ENCODE measurements around the gene ANGPTL3. TPM values are rescaled to one million over a fixed set of nuclear protein-coding genes. Genes with fewer than 3 reads are reported as not detected.

ANGPTL3 gene
- total and polyA plus RNA-seq, 2 of the 13 experiments (the other 11 are each of a cell fraction or from before 2014, with no cell fraction given): 0.40 to 0.51 TPM

DNA sequence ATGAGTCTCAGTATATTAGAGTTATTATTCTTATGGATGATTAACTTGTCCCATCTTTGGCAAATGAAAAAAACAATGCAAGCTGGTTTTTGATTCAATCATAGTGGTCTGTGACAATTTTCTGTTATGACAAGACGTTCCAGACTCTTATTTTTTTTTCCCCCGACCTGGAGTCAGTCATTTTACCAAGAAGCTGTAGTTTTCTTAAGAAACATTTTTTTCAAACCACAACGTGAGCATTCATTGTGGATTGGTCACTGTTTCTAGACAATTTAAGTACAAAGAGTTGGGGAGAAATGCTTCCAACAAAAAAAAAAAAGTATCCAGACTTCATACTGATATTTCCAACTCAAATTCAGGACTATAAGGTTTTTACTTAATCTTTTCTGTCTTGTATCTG, 8.0 kb upstream of the ANGPTL3 start:
- ChIA-PET POLR2A (no interaction called here), CTCF (ENCODE audit: low intra/inter-chr PET ratio, low total read pairs) (no interaction called here)
- peaks cover 57% of the 10 kb centered on the region for H3K4me1 ChIP-seq (ENCODE audit: insufficient read depth, low read length)
- BruUV-seq (replicated peaks): no TSS peak
- 98% methylated on average over 3 of the region's 3 CpGs for WGBS (ENCODE audit: low lambda C conversion rate)
- H3K79me2 ChIP-seq (ENCODE audit: insufficient read depth, low read length): no peaks in the 10 kb centered on the region
- H3K9me3 ChIP-seq (ENCODE audit: low read length): no peaks in the 10 kb centered on the region
- no peak overlapping the region for H3K27ac ChIP-seq (ENCODE audit: extremely low read length, insufficient read depth, low read length)
- FAIRE-seq: no peak
- no peak for ATAC-seq
- DNase-seq (ENCODE audit: low spot score): no peak
- no peak overlapping the region for H3K9ac ChIP-seq (ENCODE audit: insufficient read depth, low read depth, low read length)
- H3K4me2 ChIP-seq (ENCODE audit: low read depth, low read length): no peak overlapping the region
- no peaks in the 10 kb centered on the region for H4K20me1 ChIP-seq (ENCODE audit: insufficient read depth, low read length)
- intact Hi-C loops (cut with micrococcal nuclease; ENCODE audit: unreplicated experiment) (no loop called here), in situ Hi-C loops (cut with HindIII; ENCODE audit: extremely low pct_ligation_motif_present, low pct_unique_long_range_greater_than_20kb) (no loop called here)
- TF ChIP-seq MIER2 (CRISPR knock-in tag; IDR thresholded peaks at IDR 0.05): no peak
- TF ChIP-seq CEBPG (CRISPR knock-in tag; IDR thresholded peaks at IDR 0.05): no peak
- no peak for TF ChIP-seq RBM39 (IDR thresholded peaks at IDR 0.05; ENCODE audit: low read depth, low read length, poor library complexity, severe bottlenecking)
- TF ChIP-seq REPIN1 (CRISPR knock-in tag; IDR thresholded peaks at IDR 0.05; ENCODE audit: borderline replicate concordance, low read depth): no peak
- TF ChIP-seq ZNF451 (CRISPR knock-in tag; IDR thresholded peaks at IDR 0.05): no peak
- no peak for TF ChIP-seq HNRNPL (IDR thresholded peaks at IDR 0.05; ENCODE audit: low read depth, low read length)
- no peak for TF ChIP-seq TAF1 (CRISPR knock-in tag; IDR thresholded peaks at IDR 0.05)
- no peak for TF ChIP-seq KLF11 (CRISPR knock-in tag; IDR thresholded peaks at IDR 0.05)
- TF ChIP-seq HOXA9 (CRISPR knock-in tag; IDR thresholded peaks at IDR 0.05; ENCODE audit: borderline replicate concordance): no peak
- TF ChIP-seq ZFP90 (CRISPR knock-in tag; IDR thresholded peaks at IDR 0.05; ENCODE audit: borderline replicate concordance): no peak
- no peak for TF ChIP-seq PHF21A (CRISPR knock-in tag; IDR thresholded peaks at IDR 0.05)
- no peak for TF ChIP-seq ZNF263 (CRISPR knock-in tag; IDR thresholded peaks at IDR 0.05)
- no peak for TF ChIP-seq ZNF792 (CRISPR knock-in tag; IDR thresholded peaks at IDR 0.05)
- TF ChIP-seq, protein P1, sequence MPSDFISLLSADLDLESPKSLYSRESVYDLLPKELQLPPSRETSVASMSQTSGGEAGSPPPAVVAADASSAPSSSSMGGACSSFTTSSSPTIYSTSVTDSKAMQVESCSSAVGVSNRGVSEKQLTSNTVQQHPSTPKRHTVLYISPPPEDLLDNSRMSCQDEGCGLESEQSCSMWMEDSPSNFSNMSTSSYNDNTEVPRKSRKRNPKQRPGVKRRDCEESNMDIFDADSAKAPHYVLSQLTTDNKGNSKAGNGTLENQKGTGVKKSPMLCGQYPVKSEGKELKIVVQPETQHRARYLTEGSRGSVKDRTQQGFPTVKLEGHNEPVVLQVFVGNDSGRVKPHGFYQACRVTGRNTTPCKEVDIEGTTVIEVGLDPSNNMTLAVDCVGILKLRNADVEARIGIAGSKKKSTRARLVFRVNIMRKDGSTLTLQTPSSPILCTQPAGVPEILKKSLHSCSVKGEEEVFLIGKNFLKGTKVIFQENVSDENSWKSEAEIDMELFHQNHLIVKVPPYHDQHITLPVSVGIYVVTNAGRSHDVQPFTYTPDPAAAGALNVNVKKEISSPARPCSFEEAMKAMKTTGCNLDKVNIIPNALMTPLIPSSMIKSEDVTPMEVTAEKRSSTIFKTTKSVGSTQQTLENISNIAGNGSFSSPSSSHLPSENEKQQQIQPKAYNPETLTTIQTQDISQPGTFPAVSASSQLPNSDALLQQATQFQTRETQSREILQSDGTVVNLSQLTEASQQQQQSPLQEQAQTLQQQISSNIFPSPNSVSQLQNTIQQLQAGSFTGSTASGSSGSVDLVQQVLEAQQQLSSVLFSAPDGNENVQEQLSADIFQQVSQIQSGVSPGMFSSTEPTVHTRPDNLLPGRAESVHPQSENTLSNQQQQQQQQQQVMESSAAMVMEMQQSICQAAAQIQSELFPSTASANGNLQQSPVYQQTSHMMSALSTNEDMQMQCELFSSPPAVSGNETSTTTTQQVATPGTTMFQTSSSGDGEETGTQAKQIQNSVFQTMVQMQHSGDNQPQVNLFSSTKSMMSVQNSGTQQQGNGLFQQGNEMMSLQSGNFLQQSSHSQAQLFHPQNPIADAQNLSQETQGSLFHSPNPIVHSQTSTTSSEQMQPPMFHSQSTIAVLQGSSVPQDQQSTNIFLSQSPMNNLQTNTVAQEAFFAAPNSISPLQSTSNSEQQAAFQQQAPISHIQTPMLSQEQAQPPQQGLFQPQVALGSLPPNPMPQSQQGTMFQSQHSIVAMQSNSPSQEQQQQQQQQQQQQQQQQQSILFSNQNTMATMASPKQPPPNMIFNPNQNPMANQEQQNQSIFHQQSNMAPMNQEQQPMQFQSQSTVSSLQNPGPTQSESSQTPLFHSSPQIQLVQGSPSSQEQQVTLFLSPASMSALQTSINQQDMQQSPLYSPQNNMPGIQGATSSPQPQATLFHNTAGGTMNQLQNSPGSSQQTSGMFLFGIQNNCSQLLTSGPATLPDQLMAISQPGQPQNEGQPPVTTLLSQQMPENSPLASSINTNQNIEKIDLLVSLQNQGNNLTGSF (CRISPR knock-in tag; IDR thresholded peaks at IDR 0.05): no peak
- no peak overlapping the region for H3K4me3 ChIP-seq (replicated peaks in 1 of 3; ENCODE audit: insufficient read depth in 1 of 3, low read depth in 2 of 3, low read length in 3 of 3)
- H3K27me3 ChIP-seq (ENCODE audit: control insufficient read depth in 1 of 2, insufficient read depth in 2 of 2, low read length in 2 of 2): no peaks in the 10 kb centered on the region
- peaks cover 2 to 4% of the 10 kb centered on the region in 2 experiments; a peak in 2 of 5 replicates for H3K36me3 ChIP-seq (replicated peaks in 1 of 2; ENCODE audit: control insufficient read depth in 1 of 2, insufficient read depth in 2 of 2, low read length in 2 of 2)
- H2AFZ ChIP-seq (ENCODE audit: low read length): no peak overlapping the region
